Measurements from ENCODE around the gene CARD11. TPM values are rescaled to one million over a fixed set of nuclear protein-coding genes. Genes with fewer than 3 reads are reported as not detected.

The CARD11 gene
- total RNA-seq, 1 donor from 2014 or later: 0.31 TPM

GRCh38 chr7:3020416-3020815 is 23.3 kb downstream of the CARD11 start:
- DNase-seq: no peak

- no peak for DNase-seq
Measured at GRCh38 chr7:3019801-3020200, 23.9 kb downstream of the CARD11 start.

- DNase-seq: no peak
Measured at GRCh38 chr7:3013975-3014792, 29.5 kb downstream of the CARD11 start.

GRCh38 chr7:3011211-3011852 is 32.3 kb downstream of the CARD11 start:
- no peak for DNase-seq

GRCh38 chr7:3010161-3010560 is 33.5 kb downstream of the CARD11 start:
- DNase-seq: no peak

GRCh38 chr7:3009086-3009485 is 34.6 kb downstream of the CARD11 start:
- DNase-seq: no peak

GRCh38 chr7:3008386-3008785 is 35.3 kb downstream of the CARD11 start:
- no peak for DNase-seq

- DNase-seq: no peak
Measured at GRCh38 chr7:3007696-3008095, 36.0 kb downstream of the CARD11 start.

- DNase-seq: no peak
Measured at GRCh38 chr7:3005257-3005656, 38.4 kb downstream of the CARD11 start.

GRCh38 chr7:3003936-3004335 is 39.7 kb downstream of the CARD11 start:
- DNase-seq: no peak

GRCh38 chr7:3002631-3003030 is 41.0 kb downstream of the CARD11 start:
- DNase-seq: no peak

- DNase-seq: no peak
Measured at GRCh38 chr7:3000566-3000965, 43.1 kb downstream of the CARD11 start.

- no peak for DNase-seq
Measured at GRCh38 chr7:2999078-2999500, 44.6 kb downstream of the CARD11 start.

- DNase-seq: no peak
Measured at GRCh38 chr7:2997014-2997413, 46.7 kb downstream of the CARD11 start.

GRCh38 chr7:2996141-2996540 is 47.5 kb downstream of the CARD11 start:
- no peak for DNase-seq

GRCh38 chr7:2993868-2994267 is 49.8 kb downstream of the CARD11 start:
- DNase-seq: no peak

- no peak for DNase-seq
Measured at GRCh38 chr7:2993396-2993795, 50.3 kb downstream of the CARD11 start.

- DNase-seq: no peak
Measured at GRCh38 chr7:2990949-2991470, 52.7 kb downstream of the CARD11 start.

GRCh38 chr7:2986561-2986960 is 57.1 kb downstream of the CARD11 start:
- no peak for DNase-seq

GRCh38 chr7:2985866-2986265 is 57.8 kb downstream of the CARD11 start:
- DNase-seq: no peak

- no peak for DNase-seq
Measured at GRCh38 chr7:2984091-2984490, 59.6 kb downstream of the CARD11 start.

- no peak for DNase-seq
Measured at GRCh38 chr7:2983586-2983985, 60.1 kb downstream of the CARD11 start.

GRCh38 chr7:2982831-2983230 is 60.8 kb downstream of the CARD11 start:
- no peak for DNase-seq

- DNase-seq: no peak
Measured at GRCh38 chr7:2982401-2982800, 61.3 kb downstream of the CARD11 start.

All from occipital lobe (tissue), 2 donors.